ENCODE measurements around the gene PCDHGA4.
A peak's percentile ranks its signal among the peaks of the same experiment; 100 is the strongest.
"Not testable (repeated sequence)": the region's sequence is repeated elsewhere in the genome, so short reads cannot be mapped to it uniquely, and the experiment has no call there.

Gene PCDHGA4

GRCh38 chr5:141354900-141355469, at the start of gene PCDHGA4:
PCDHGA4 (plus strand) TSS chr5:141355021; CDS start chr5:141355108, 87 bp downstream.
- DNase-seq = no peak

GRCh38 chr5:141306630-141307029, 48.2 kb upstream of the PCDHGA4 start:
- DNase-seq = no peak

GRCh38 chr5:141313711-141314110, 41.1 kb upstream of the PCDHGA4 start:
- no peak for DNase-seq

- not testable (repeated sequence) for DNase-seq
Measured at GRCh38 chr5:141316963-141317362, 37.9 kb upstream of the PCDHGA4 start.

- no peak for DNase-seq
Measured at GRCh38 chr5:141319202-141319601, 35.6 kb upstream of the PCDHGA4 start.

- no peak for DNase-seq
Measured at GRCh38 chr5:141319699-141320098, 35.1 kb upstream of the PCDHGA4 start.

GRCh38 chr5:141320225-141321169, 34.3 kb upstream of the PCDHGA4 start, which contains the start of gene TAF7:
TAF7 (minus strand) TSS chr5:141320784; CDS start chr5:141320044, 740 bp downstream.
- DNase-seq = peak; percentile 57

GRCh38 chr5:141322261-141322660, 32.6 kb upstream of the PCDHGA4 start:
- no peak for DNase-seq

GRCh38 chr5:141326088-141326854, 28.6 kb upstream of the PCDHGA4 start:
- no peak for DNase-seq

GRCh38 chr5:141328231-141328630, 26.6 kb upstream of the PCDHGA4 start:
- no peak for DNase-seq

- DNase-seq = no peak
Measured at GRCh38 chr5:141330299-141331080, 24.3 kb upstream of the PCDHGA4 start, which contains the start of gene PCDHGA1. PCDHGA1 (plus strand) TSS chr5:141330514.

- not testable (repeated sequence) for DNase-seq
Measured at GRCh38 chr5:141332571-141332970, 22.2 kb upstream of the PCDHGA4 start.

GRCh38 chr5:141338538-141339306, 16.1 kb upstream of the PCDHGA4 start, which contains the start of gene PCDHGA2:
PCDHGA2 (plus strand) TSS chr5:141338760.
- DNase-seq = no peak

GRCh38 chr5:141340781-141341354, 14.0 kb upstream of the PCDHGA4 start:
- DNase-seq = not testable (repeated sequence)

GRCh38 chr5:141342773-141343172, 12.0 kb upstream of the PCDHGA4 start:
- DNase-seq = no peak

- DNase-seq = no peak
Measured at GRCh38 chr5:141343242-141343952, 11.4 kb upstream of the PCDHGA4 start, which contains the start of gene PCDHGA3. PCDHGA3 (plus strand) TSS chr5:141343829; CDS start chr5:141344034, 205 bp downstream.

GRCh38 chr5:141343953-141344463, 10.8 kb upstream of the PCDHGA4 start:
- no peak for DNase-seq

GRCh38 chr5:141345327-141345726, 9.5 kb upstream of the PCDHGA4 start:
- no peak for DNase-seq

- not testable (repeated sequence) for DNase-seq
Measured at GRCh38 chr5:141346017-141346416, 8.8 kb upstream of the PCDHGA4 start.
